Activated T-helper 17 cell treated with anti-CD3 and anti-CD28 coated beads, Interleukin-2, amount 50 U/mL, for 72 hours (primary cell): ENCODE measurements around the gene SYT6. TPM values are rescaled to one million over a fixed set of nuclear protein-coding genes. Genes with fewer than 3 reads are reported as not detected.

Source experiments
- ATAC-seq: fragments of 150-1000 bp; cut with Tn5 transposase; replicated peaks from 2 replicates; pipeline ENCODE4 v1.10.0; 2021; ENCODE audit warnings: mild to moderate bottlenecking, moderate library complexity
- H3K27ac Mint-ChIP-seq: one replicate; pipeline ENCODE4 v1.8.0; 2022; ENCODE audit warnings: mixed read lengths
- H3K27me3 Mint-ChIP-seq: one replicate; pipeline ENCODE4 v1.8.0; 2022; ENCODE audit warnings: mixed read lengths
- H3K36me3 Mint-ChIP-seq: one replicate; pipeline ENCODE4 v1.8.0; 2022; ENCODE audit warnings: low read depth, mild to moderate bottlenecking, mixed read lengths
- H3K4me1 Mint-ChIP-seq: one replicate; pipeline ENCODE4 v1.8.0; 2022; ENCODE audit warnings: mixed read lengths
- H3K4me3 Mint-ChIP-seq: one replicate; pipeline ENCODE4 v1.8.0; 2022; ENCODE audit warnings: mild to moderate bottlenecking, mixed read lengths
- H3K9me3 Mint-ChIP-seq: one replicate; pipeline ENCODE4 v1.8.0; 2022; ENCODE audit warnings: mixed read lengths
- total RNA-seq, 2 donors: library from RNA; stranded (reverse); gene quantifications; one replicate each; pipeline ENCODE4 v1.2.3, GENCODE V29; 2022

SYT6 gene
- total RNA-seq, 2 donors from 2014 or later, result not detected

DNA sequence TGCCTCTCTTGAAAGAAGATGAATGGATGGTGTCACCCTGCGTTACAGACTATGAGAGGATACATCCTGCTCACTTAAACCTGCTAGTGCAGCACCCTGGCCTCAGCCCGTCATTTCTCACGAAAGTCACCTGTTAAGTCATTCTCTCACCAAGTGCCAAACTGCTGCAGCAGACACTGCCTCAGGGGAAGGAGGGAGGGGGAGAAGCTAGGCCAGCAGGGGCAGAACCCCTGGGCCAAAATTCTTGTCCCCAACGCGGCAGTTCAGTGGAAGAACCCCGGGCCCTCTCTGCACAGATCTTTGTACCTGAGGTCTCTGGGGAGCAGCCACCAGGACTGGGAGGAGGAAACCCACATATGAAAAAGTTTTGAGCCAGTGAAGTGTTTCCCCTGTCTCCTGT is 37.6 kb downstream of the SYT6 start:
- Mint-ChIP-seq H3K4me1 (peaks cover 10% of the 10 kb centered on the region), H3K4me3 (no peak overlapping the region), H3K36me3 (no peaks in the 10 kb centered on the region), H3K27ac (no peak overlapping the region), H3K27me3 (no peaks in the 10 kb centered on the region), H3K9me3 (no peaks in the 10 kb centered on the region)
- no peak for ATAC-seq

DNA sequence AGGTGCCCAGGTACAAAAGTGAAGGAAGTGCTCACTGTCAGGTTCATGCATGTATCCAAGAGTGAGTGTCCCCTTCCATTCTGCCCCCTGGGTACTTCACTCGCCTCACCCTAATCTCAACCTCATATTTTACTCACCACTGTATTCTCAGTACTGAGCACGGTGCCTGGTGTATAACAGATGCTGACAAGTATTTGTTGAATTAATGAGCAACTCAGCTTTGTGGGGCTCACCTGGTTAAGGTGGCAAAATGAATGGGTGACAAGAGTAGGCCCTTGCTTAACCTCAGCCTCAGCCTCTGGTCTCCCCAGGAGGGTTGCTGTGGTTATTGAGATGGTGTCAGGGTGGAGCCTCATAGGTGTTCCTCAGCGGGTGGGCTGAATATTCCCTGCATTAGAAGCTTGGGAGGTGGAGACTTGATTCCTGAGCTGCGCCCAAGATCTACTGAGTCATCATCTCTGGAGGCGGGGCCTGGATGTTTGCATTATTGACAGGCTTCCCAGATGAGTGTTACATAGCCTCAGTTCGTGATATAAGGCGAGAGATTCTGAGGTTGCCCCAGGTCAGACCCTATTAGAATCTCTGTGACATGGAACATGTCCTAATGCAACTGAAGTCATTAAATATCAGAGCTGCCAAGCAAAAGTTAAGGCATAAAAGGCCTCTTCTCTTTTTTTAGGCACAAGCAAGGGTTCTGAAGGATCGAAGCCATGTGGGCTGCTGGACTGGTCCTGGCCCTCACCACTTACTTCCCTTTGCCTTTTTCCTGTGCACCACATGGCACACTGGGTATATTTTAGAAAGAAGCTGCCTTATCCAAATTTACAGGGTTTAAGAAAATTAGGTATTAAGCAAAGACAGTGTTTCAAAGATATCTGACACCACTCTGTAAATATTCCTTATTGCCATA is 39.2 kb downstream of the SYT6 start:
- H3K27ac Mint-ChIP-seq, result peak overlapping the region; percentile 3
- no peak overlapping the region for H3K4me3 Mint-ChIP-seq
- no peaks in the 10 kb centered on the region for H3K27me3 Mint-ChIP-seq
- no peak for ATAC-seq
- peaks cover 10% of the 10 kb centered on the region for H3K4me1 Mint-ChIP-seq
- no peaks in the 10 kb centered on the region for H3K36me3 Mint-ChIP-seq
- H3K9me3 Mint-ChIP-seq, result no peaks in the 10 kb centered on the region

- Mint-ChIP-seq H3K36me3 (no peaks in the 10 kb centered on the region), H3K27ac (peak overlapping the region; percentile 3), H3K4me3 (no peak overlapping the region), H3K9me3 (no peaks in the 10 kb centered on the region), H3K27me3 (no peaks in the 10 kb centered on the region), H3K4me1 (peaks cover 10% of the 10 kb centered on the region)
- no peak for ATAC-seq
Observed at GRCh38 chr1:114113411-114114184, 40.1 kb downstream of the SYT6 start.

DNA sequence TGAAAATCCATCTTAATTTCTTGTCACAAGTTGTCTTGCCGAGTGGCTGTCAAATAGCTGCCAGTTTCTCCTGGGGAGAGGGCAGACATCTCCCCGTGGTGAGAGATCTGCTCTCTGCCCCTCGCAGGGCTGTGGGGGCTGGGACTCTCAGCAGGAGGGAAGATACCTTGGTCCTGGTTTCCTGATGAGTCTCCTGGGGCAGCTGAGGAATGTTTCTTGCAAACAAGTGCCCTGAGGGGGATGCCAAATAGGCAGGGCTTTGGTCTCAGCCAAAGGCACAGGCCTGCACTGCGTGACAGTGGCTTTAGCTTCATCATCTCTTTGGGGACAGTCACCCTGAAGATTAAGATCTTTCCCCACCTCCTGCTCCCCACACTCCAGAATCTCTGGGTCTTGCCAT is 40.9 kb downstream of the SYT6 start:
- Mint-ChIP-seq H3K4me1 (peaks cover 10% of the 10 kb centered on the region), H3K9me3 (no peaks in the 10 kb centered on the region), H3K4me3 (no peak overlapping the region), H3K36me3 (no peaks in the 10 kb centered on the region), H3K27me3 (no peaks in the 10 kb centered on the region), H3K27ac (no peak overlapping the region)
- no peak for ATAC-seq

DNA sequence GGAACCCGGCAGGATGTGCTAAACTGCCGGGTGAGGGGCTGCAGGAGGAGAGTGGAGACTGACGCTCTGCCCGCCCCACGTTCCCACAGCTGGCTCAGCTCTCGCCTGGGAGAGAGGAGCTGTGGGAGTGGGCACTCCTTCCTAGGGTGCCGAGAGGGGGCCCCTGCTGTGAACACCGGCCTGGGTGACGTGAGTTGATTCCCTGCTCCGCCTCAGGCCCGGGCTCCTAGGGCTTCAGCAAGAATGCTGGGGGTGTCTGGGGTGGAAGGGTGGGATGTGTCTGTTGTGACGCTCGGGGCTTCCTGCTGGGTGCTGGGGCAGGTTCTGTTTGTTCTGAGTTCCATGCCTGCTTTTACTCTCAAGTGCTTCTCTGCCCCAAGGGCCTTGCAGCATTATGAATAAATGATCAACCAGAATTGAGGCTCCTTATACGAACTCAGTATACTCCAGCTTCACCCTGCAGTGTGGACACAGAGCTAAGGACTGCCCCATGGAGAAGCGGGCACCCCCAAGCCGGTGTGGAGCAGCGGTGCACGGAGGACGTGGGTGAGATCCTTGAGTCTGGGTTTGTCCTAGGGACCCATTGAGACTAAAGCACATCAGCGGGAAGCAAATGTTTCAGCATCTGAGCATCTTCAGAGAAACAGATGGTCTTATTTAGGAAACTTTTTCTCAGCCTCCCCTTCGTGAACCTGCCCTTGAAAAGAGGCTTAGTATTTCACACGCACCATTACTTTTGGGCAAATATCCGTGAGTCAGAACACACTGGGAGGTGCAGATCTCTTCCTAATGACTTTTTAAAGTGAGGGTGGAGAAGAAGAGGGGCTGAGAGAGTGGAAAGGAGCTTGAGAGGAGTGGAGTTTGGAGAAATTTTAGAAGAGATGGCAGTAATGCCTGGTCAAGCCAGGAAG is 41.7 kb downstream of the SYT6 start:
- Mint-ChIP-seq H3K27me3 (no peaks in the 10 kb centered on the region), H3K36me3 (no peaks in the 10 kb centered on the region), H3K27ac (no peak overlapping the region), H3K4me1 (peaks cover 10% of the 10 kb centered on the region), H3K9me3 (no peaks in the 10 kb centered on the region), H3K4me3 (no peak overlapping the region)
- ATAC-seq, result no peak

DNA sequence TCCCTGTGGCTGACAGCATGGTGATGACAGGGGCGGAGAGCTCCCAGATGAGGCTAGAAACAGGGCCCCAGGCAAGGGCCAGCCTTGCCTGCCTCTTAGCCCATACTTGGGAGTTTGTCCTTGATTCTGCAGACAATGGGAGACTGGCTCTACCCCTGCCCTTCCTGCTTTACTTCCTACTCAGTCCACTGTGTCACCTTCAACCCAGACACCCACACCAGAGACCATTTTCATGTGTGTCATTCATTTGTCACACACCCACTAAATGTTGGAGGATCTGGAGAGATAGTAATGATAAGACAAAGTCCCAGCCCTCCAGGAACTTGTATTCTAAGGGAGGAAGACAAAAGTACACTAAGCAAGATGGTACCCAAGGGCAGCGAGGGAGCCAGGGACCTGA is 43.7 kb downstream of the SYT6 start:
- H3K36me3 Mint-ChIP-seq, result no peaks in the 10 kb centered on the region
- no peak overlapping the region for H3K4me3 Mint-ChIP-seq
- H3K27me3 Mint-ChIP-seq, result no peaks in the 10 kb centered on the region
- ATAC-seq, result no peak
- H3K27ac Mint-ChIP-seq, result no peak overlapping the region
- no peaks in the 10 kb centered on the region for H3K9me3 Mint-ChIP-seq
- peaks cover 10% of the 10 kb centered on the region for H3K4me1 Mint-ChIP-seq

DNA sequence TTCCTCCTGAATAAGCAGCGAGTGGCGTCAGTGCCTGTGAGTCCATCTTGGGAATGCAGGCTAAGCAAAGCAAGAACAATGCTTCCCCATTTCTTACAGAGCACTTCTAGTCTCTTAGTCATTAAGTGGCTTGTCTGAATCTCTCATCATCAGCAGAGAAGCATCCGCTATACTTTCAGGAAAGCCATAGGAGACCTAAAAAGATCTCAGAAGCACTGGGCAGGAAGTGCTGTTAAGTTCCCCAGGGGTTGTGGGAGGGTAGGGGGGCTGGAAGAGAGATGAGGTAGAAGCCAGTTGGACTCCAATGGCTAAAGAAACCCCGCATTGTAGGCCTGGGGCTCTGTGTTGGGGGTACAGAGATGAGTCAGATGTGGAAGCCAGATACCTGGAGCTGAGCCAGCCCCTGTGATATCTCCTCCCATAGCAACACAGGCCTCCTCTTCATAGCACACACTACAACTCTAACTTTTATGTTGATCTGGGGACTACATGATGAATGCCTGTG is 44.9 kb downstream of the SYT6 start:
- peak; percentile 16 for ATAC-seq
- no peak overlapping the region for H3K27ac Mint-ChIP-seq
- H3K9me3 Mint-ChIP-seq, result no peaks in the 10 kb centered on the region
- no peak overlapping the region for H3K4me3 Mint-ChIP-seq
- H3K4me1 Mint-ChIP-seq, result peaks cover 9% of the 10 kb centered on the region
- H3K36me3 Mint-ChIP-seq, result no peaks in the 10 kb centered on the region
- no peaks in the 10 kb centered on the region for H3K27me3 Mint-ChIP-seq

DNA sequence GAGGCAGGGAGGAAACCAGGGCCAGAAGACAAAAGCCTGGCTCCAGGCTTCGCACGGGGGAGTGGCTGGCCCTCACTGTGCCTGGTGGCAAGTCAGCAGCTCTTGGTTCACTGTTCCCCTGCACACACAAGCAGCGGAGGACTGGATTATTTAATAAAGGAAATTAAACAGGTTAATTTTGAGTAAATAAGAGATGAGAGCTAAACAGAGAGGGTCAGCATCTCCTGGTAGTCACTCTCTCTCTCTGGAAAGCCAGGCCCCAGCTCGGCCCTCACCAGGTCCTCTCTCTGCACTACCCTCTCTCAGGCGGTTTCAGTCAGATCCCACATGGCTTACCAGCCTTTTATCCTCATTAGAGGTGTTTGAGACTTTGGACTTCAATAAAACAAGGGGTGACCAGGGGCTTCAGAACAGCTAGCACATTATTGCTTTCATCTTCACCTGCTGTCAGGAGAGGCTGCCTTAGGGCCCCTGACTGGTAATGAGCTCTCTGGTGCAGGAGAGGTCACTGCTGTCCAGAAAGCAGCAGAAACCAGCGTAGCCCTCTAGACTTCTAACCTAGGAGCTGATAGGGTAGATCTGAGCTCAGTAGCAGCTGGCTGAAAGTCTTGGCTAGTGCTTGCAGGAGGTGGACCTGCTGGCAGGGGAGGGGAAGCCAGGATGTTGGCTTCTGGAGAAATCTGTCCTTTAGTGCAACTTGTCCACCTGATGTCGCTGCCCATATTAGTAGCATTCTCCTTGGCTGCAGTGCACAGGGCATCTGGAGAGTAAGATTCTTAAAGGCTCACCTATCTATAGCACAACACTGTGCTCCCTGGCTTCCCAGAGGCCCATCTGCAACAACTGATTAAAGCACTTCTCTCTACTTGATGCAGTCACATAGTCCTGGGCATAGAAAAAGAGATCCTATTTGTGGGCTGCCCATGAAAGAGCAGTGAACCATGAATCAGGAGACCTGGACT is 45.9 kb downstream of the SYT6 start:
- no peak overlapping the region for H3K4me3 Mint-ChIP-seq
- no peak overlapping the region for H3K27ac Mint-ChIP-seq
- H3K4me1 Mint-ChIP-seq, result no peaks in the 10 kb centered on the region
- H3K27me3 Mint-ChIP-seq, result no peaks in the 10 kb centered on the region
- no peak for ATAC-seq
- no peaks in the 10 kb centered on the region for H3K9me3 Mint-ChIP-seq
- H3K36me3 Mint-ChIP-seq, result no peaks in the 10 kb centered on the region

- Mint-ChIP-seq H3K27ac (no peak overlapping the region), H3K4me3 (no peak overlapping the region), H3K36me3 (no peaks in the 10 kb centered on the region), H3K27me3 (peaks cover 3% of the 10 kb centered on the region), H3K9me3 (no peaks in the 10 kb centered on the region), H3K4me1 (no peaks in the 10 kb centered on the region)
- no peak for ATAC-seq
Observed at GRCh38 chr1:114105421-114105979, 48.2 kb downstream of the SYT6 start.

- H3K4me1 Mint-ChIP-seq, result no peaks in the 10 kb centered on the region
- peaks cover 3% of the 10 kb centered on the region for H3K27me3 Mint-ChIP-seq
- H3K9me3 Mint-ChIP-seq, result no peaks in the 10 kb centered on the region
- no peak overlapping the region for H3K27ac Mint-ChIP-seq
- no peak for ATAC-seq
- no peaks in the 10 kb centered on the region for H3K36me3 Mint-ChIP-seq
- H3K4me3 Mint-ChIP-seq, result no peak overlapping the region
Observed at GRCh38 chr1:114104949-114105348, 48.7 kb downstream of the SYT6 start.

- no peak overlapping the region for H3K27ac Mint-ChIP-seq
- ATAC-seq, result no peak
- H3K9me3 Mint-ChIP-seq, result no peaks in the 10 kb centered on the region
- peaks cover 3% of the 10 kb centered on the region for H3K27me3 Mint-ChIP-seq
- no peaks in the 10 kb centered on the region for H3K36me3 Mint-ChIP-seq
- H3K4me3 Mint-ChIP-seq, result no peak overlapping the region
- no peaks in the 10 kb centered on the region for H3K4me1 Mint-ChIP-seq
Observed at GRCh38 chr1:114103992-114104391, 49.7 kb downstream of the SYT6 start.

DNA sequence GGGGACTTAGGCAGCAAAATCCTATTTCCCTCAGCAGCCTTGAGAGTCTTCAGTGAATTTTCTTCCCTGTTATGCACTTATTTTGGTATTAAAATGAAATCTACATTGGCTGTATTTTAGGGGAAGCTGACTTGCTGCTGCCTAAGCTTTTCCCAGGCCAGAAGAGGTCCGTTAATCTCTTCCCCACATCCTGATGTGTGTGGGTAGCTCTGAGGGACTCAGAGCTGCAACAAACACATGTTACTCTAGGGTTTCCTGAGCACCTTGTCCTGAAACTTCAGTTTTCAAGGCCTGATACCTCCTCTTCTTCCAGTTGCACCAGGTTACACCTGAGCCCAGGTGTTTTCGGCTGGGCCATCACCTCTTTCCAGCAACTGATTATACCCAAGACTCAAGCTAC is 51.5 kb downstream of the SYT6 start:
- H3K27ac Mint-ChIP-seq, result no peak overlapping the region
- ATAC-seq, result no peak
- H3K36me3 Mint-ChIP-seq, result no peaks in the 10 kb centered on the region
- H3K27me3 Mint-ChIP-seq, result peaks cover 7% of the 10 kb centered on the region
- H3K4me1 Mint-ChIP-seq, result no peaks in the 10 kb centered on the region
- no peak overlapping the region for H3K4me3 Mint-ChIP-seq
- no peaks in the 10 kb centered on the region for H3K9me3 Mint-ChIP-seq

DNA sequence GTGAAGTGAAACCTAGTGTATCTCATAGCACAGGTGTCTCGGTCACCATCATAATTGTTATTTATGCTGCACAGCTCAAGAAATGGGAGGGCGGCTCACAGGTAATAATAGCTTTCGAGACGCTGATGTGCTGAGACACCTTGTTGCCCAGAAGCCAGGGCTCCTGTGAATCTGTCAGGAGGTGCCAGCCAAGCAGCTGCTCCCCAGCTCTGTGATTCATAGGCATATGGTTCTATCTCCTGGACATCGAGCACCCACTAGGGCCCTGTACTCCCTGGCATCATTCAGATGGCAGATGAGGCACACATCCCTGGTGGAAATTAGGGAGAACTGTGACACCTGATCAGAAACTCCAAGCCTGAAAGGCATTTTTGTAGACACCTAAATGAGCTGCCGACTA is 53.5 kb downstream of the SYT6 start:
- Mint-ChIP-seq H3K4me1 (no peaks in the 10 kb centered on the region), H3K27me3 (peaks cover 7% of the 10 kb centered on the region), H3K9me3 (no peaks in the 10 kb centered on the region), H3K4me3 (no peak overlapping the region), H3K36me3 (no peaks in the 10 kb centered on the region), H3K27ac (no peak overlapping the region)
- ATAC-seq, result no peak
